ENCODE measurements around the gene FRMPD1. TPM values are rescaled to one million over a fixed set of nuclear protein-coding genes. Genes with fewer than 3 reads are reported as not detected.

FRMPD1 gene
- total RNA-seq, 6 experiments from 2014 or later: 0.10 to 0.74 (median 0.51) TPM

GRCh38 chr9:37617832-37618231 is 32.9 kb upstream of the FRMPD1 start:
- no peaks in the 10 kb centered on the region for H3K27me3 ChIP-seq
- DNase-seq (no peak), ATAC-seq (no peak)
- TF ChIP-seq POLR2A (IDR thresholded peaks at IDR 0.05): no peak
- TF ChIP-seq CTCF (IDR thresholded peaks at IDR 0.05): no peak
- no peaks in the 10 kb centered on the region for H3K4me1 ChIP-seq
- no peak overlapping the region for H3K4me3 ChIP-seq
- H3K36me3 ChIP-seq: no peaks in the 10 kb centered on the region
- H3K9me3 ChIP-seq: no peaks in the 10 kb centered on the region
- 66% methylated on average over 4 of the region's 4 CpGs for WGBS (ENCODE audit: insufficient coverage, low coverage, low lambda C conversion rate, missing lambda C conversion rate)
- no peak overlapping the region for H3K27ac ChIP-seq
- intact Hi-C loops (cut with DNase I): no loop called here

GRCh38 chr9:37618817-37619216 is 31.9 kb upstream of the FRMPD1 start:
- H3K4me1 ChIP-seq: no peaks in the 10 kb centered on the region
- TF ChIP-seq POLR2A (IDR thresholded peaks at IDR 0.05): no peak
- no peak for TF ChIP-seq CTCF (IDR thresholded peaks at IDR 0.05)
- WGBS (ENCODE audit: insufficient coverage, low coverage, low lambda C conversion rate, missing lambda C conversion rate): 77% methylated on average over 4 of the region's 4 CpGs
- intact Hi-C loops (cut with DNase I): no loop called here
- ATAC-seq (no peak), DNase-seq (no peak)
- H3K36me3 ChIP-seq: no peaks in the 10 kb centered on the region
- H3K9me3 ChIP-seq: no peaks in the 10 kb centered on the region
- no peak overlapping the region for H3K27ac ChIP-seq
- no peak overlapping the region for H3K4me3 ChIP-seq
- no peaks in the 10 kb centered on the region for H3K27me3 ChIP-seq

- H3K4me3 ChIP-seq: no peak overlapping the region
- ATAC-seq (no peak), DNase-seq (no peak)
- WGBS (ENCODE audit: insufficient coverage, low coverage, low lambda C conversion rate, missing lambda C conversion rate): 87% methylated on average over 3 of the region's 3 CpGs
- no peaks in the 10 kb centered on the region for H3K9me3 ChIP-seq
- H3K27ac ChIP-seq: no peak overlapping the region
- TF ChIP-seq CTCF (IDR thresholded peaks at IDR 0.05) (no peak), POLR2A (IDR thresholded peaks at IDR 0.05) (no peak)
- H3K36me3 ChIP-seq: no peaks in the 10 kb centered on the region
- no peaks in the 10 kb centered on the region for H3K4me1 ChIP-seq
- no peaks in the 10 kb centered on the region for H3K27me3 ChIP-seq
- intact Hi-C loops (cut with DNase I): no loop called here
Measured at GRCh38 chr9:37619806-37620205, 30.9 kb upstream of the FRMPD1 start.

GRCh38 chr9:37620396-37620795 is 30.4 kb upstream of the FRMPD1 start:
- no peak for DNase-seq
- intact Hi-C loops (cut with DNase I): no loop called here
- H3K27ac ChIP-seq: no peak overlapping the region
- no peaks in the 10 kb centered on the region for H3K36me3 ChIP-seq
- no peak overlapping the region for H3K4me3 ChIP-seq
- no peaks in the 10 kb centered on the region for H3K27me3 ChIP-seq
- no peaks in the 10 kb centered on the region for H3K4me1 ChIP-seq
- no peaks in the 10 kb centered on the region for H3K9me3 ChIP-seq
- TF ChIP-seq POLR2A (IDR thresholded peaks at IDR 0.05) (no peak), CTCF (IDR thresholded peaks at IDR 0.05) (no peak)
- WGBS (ENCODE audit: insufficient coverage, low coverage, low lambda C conversion rate, missing lambda C conversion rate): 94% methylated on average over 1 of the region's 1 CpG
- ATAC-seq: no peak

Data from right lobe of liver (tissue), 6 donors.